ENCODE measurements around the gene NET1.

- TF ChIP-seq CTCF (IDR thresholded peaks at IDR 0.05): no peak
- TF ChIP-seq POLR2AphosphoS5 (IDR thresholded peaks at IDR 0.05; ENCODE audit: insufficient read depth in 1 of 2, low read depth in 1 of 2): no peak
- no peak for TF ChIP-seq POLR2A (IDR thresholded peaks at IDR 0.05)
Measured at GRCh38 chr10:5497948-5498730, 85.8 kb downstream of the NET1 start.
